Loucy (cell line): ENCODE data around the gene RASSF5.

ENCODE experiments used
- CTCF ChIP-seq: fragments of 200-600 bp; sonication (generic); conservative IDR thresholded peaks from 2 replicates; pipeline ENCODE4 v1.5.1; 2014; ENCODE audit warnings: mild to moderate bottlenecking, antibody characterized with exemption, low read length
- EZH2phosphoT487 ChIP-seq: fragments of 200-600 bp; IDR thresholded peaks from 2 replicates; pipeline ENCODE4 v1.6.1; 2018; ENCODE audit warnings: antibody characterized with exemption, mild to moderate bottlenecking, moderate library complexity, borderline replicate concordance

GRCh38 chr1:206521694-206522402 lies 14.5 kb downstream of the RASSF5 start:
- TF ChIP-seq CTCF: no peak
- no peak for TF ChIP-seq EZH2phosphoT487
